ENCODE data around the gene MRPL21.

GRCh38 chr11:68916439-68916838 lies 12.8 kb upstream of the MRPL21 start:
- TF ChIP-seq CTCF (IDR thresholded peaks at IDR 0.05; ENCODE audit: control extremely low read depth in 1 of 3, insufficient read depth in 1 of 3, low read depth in 1 of 3, low read length in 3 of 3), result no peak
- TF ChIP-seq POLR2A (IDR thresholded peaks at IDR 0.05; ENCODE audit: control extremely low read depth in 1 of 2, low read depth in 2 of 2, low read length in 2 of 2), result no peak
- no peak for TF ChIP-seq JUND (IDR thresholded peaks at IDR 0.05; ENCODE audit: low read length)
- TF ChIP-seq RNF2 (IDR thresholded peaks at IDR 0.05; ENCODE audit: borderline replicate concordance, low read depth, low read length, missing control alignments, poor library complexity, severe bottlenecking), result no peak
- no peak for TF ChIP-seq CEBPB (IDR thresholded peaks at IDR 0.05; ENCODE audit: low read depth, low read length)
- no peak for TF ChIP-seq TEAD4 (IDR thresholded peaks at IDR 0.05; ENCODE audit: low read depth, low read length)
- no peak for TF ChIP-seq TBP (IDR thresholded peaks at IDR 0.05; ENCODE audit: low read depth, low read length)
- TF ChIP-seq EZH2 (IDR thresholded peaks at IDR 0.05; ENCODE audit: low read depth, low read length, severe bottlenecking), result no peak
- no peak for TF ChIP-seq RAD21 (IDR thresholded peaks at IDR 0.05 in 1 of 2, conservative IDR thresholded peaks at IDR 0.05 in 1 of 2; ENCODE audit: low read depth in 2 of 2, low read length in 2 of 2)
